ENCODE measurements around the gene LCK. TPM values are rescaled to one million over a fixed set of nuclear protein-coding genes. Genes with fewer than 3 reads are reported as not detected.

LCK gene
- total and polyA plus RNA-seq, 2 donors (not counting 3 experiments of a cell fraction or from before 2014, with no cell fraction given) = 0.06 TPM; not detected in 1

- ChIA-PET POLR2A (no interaction called here), CTCF (interaction anchor here (1.5 to 4.1 kb wide), 4 partner anchors 27 to 103 kb away, joined by 4 to 78 read pairs (median 42); partner anchors contain the start of genes FAM167B, HDAC1 and LCK)
- H3K4me2 ChIP-seq (ENCODE audit: insufficient read depth, low read length) = no peak overlapping the region
Measured at GRCh38 chr1:32318127-32318869, 67.2 kb downstream of the LCK start.

More at GRCh38 chr1:32318127-32318869, 67.2 kb downstream of the LCK start:
- dilution Hi-C loops (cut with MboI; ENCODE audit: extremely low pct_ligation_motif_present, low sequenced_read_pairs) (no loop called here), intact Hi-C loops (cut with micrococcal nuclease) (no loop called here)
- H3K27ac ChIP-seq (ENCODE audit: insufficient read depth, low read depth, low read length) = no peak overlapping the region
- H3K9ac ChIP-seq (replicated peaks; ENCODE audit: extremely low read depth, insufficient read depth, low read length) = no peak overlapping the region
- H3K9me3 ChIP-seq (replicated peaks; ENCODE audit: control insufficient read depth, insufficient read depth, low read length) = no peaks in the 10 kb centered on the region
- H3K79me2 ChIP-seq (ENCODE audit: control insufficient read depth, insufficient read depth, low read length) = peaks cover 5% of the 10 kb centered on the region
- TF ChIP-seq GATA2 (IDR thresholded peaks at IDR 0.05; ENCODE audit: insufficient read depth, insufficient read length, low read depth, low read length) (no peak), MAX (IDR thresholded peaks at IDR 0.05; ENCODE audit: insufficient read depth, insufficient read length) (no peak), POLR2A (IDR thresholded peaks at IDR 0.05; ENCODE audit: low read depth, low read length) (no peak), CTCF (IDR thresholded peaks at IDR 0.05; ENCODE audit: extremely low read depth in 1 of 2, insufficient read depth in 1 of 2, low read depth in 1 of 2, low read length in 2 of 2) (no peak)
- FAIRE-seq = no peak
- peaks cover 6% of the 10 kb centered on the region for H3K4me1 ChIP-seq (ENCODE audit: control insufficient read depth, extremely low read depth, insufficient read depth, low read length)
- BruUV-seq (replicated peaks) = no TSS peak
- no peak for DNase-seq (ENCODE audit: low read depth, low spot score)
- no peak overlapping the region for H2AFZ ChIP-seq (ENCODE audit: low read depth, low read length)
- H3K27me3 ChIP-seq (ENCODE audit: control insufficient read depth in 2 of 2, insufficient read depth in 2 of 2, low read length in 2 of 2) = no peaks in the 10 kb centered on the region
- no peak overlapping the region for H3K4me3 ChIP-seq (replicated peaks in 1 of 3; ENCODE audit: insufficient read depth in 1 of 3, low read depth in 1 of 3, low read length in 3 of 3)
- peaks cover 0 to 11% of the 10 kb centered on the region in 2 experiments for H3K36me3 ChIP-seq (ENCODE audit: control insufficient read depth in 2 of 2, extremely low read depth in 1 of 2, insufficient read depth in 2 of 2, low read length in 2 of 2)
- no peaks in the 10 kb centered on the region for H3K9me1 ChIP-seq (replicated peaks; ENCODE audit: control insufficient read depth, extremely low read depth, insufficient read depth, low read length)
- H4K20me1 ChIP-seq (replicated peaks; ENCODE audit: control insufficient read depth, extremely low read depth, insufficient read depth, low read length) = peaks cover 2% of the 10 kb centered on the region
